Neural crest cell (in vitro differentiated cells): ENCODE data around the gene PRKD3. TPM values are rescaled to one million over a fixed set of nuclear protein-coding genes. Genes with fewer than 3 reads are reported as not detected.

Experiments
- DNase-seq: peaks from one replicate; pipeline ENCODE4 v3.0.0; 2021; ENCODE audit warnings: low read depth, mixed read lengths, low spot score
- H3K27ac Mint-ChIP-seq: one replicate; pipeline ENCODE4 v1.8.0; 2021; ENCODE audit warnings: mild to moderate bottlenecking, mixed read lengths; ENCODE audit not compliant: unreplicated experiment
- H3K27me3 Mint-ChIP-seq: 2 replicates; pipeline ENCODE4 v1.8.0; 2021; ENCODE audit warnings: low read depth, mild to moderate bottlenecking, mixed read lengths
- H3K36me3 Mint-ChIP-seq: 2 replicates; pipeline ENCODE4 v1.8.0; 2021; ENCODE audit warnings: low read depth, mild to moderate bottlenecking, mixed read lengths
- H3K4me1 Mint-ChIP-seq: 2 replicates; pipeline ENCODE4 v1.8.0; 2021; ENCODE audit warnings: mixed read lengths
- H3K4me3 Mint-ChIP-seq: one replicate; pipeline ENCODE4 v1.8.0; 2021; ENCODE audit warnings: mild to moderate bottlenecking, mixed read lengths
- H3K9me3 Mint-ChIP-seq: 2 replicates; pipeline ENCODE4 v1.8.0; 2021; ENCODE audit warnings: mixed read lengths
- CTCF ChIP-seq: fragments of 200-600 bp; sonication (generic); conservative IDR thresholded peaks from 2 replicates; pipeline ENCODE4 v1.5.0; 2021; ENCODE audit warnings: antibody characterized with exemption, mild to moderate bottlenecking
- total RNA-seq: library from RNA; stranded (reverse); gene quantifications from 2 replicates; pipeline ENCODE4 v1.2.1, GENCODE V29; 2021

The PRKD3 gene
- total RNA-seq, 1 donor from 2014 or later = 62.6 TPM

GRCh38 chr2:37333256-37333655 is 8.6 kb upstream of the PRKD3 start:
- H3K4me1 Mint-ChIP-seq = no peaks in the 10 kb centered on the region

GRCh38 chr2:37332560-37332959 is 7.9 kb upstream of the PRKD3 start:
- Mint-ChIP-seq H3K36me3 (no peaks in the 10 kb centered on the region), H3K9me3 (no peaks in the 10 kb centered on the region), H3K27me3 (peaks cover 8% of the 10 kb centered on the region), H3K4me3 (no peak overlapping the region), H3K4me1 (no peaks in the 10 kb centered on the region), H3K27ac (no peak overlapping the region)
- no peak for TF ChIP-seq CTCF
- DNase-seq = no peak

More at GRCh38 chr2:37333256-37333655, 8.6 kb upstream of the PRKD3 start:
- Mint-ChIP-seq H3K9me3 (no peaks in the 10 kb centered on the region), H3K27ac (no peak overlapping the region), H3K4me3 (no peak overlapping the region), H3K27me3 (peaks cover 4% of the 10 kb centered on the region), H3K36me3 (no peaks in the 10 kb centered on the region)
- no peak for TF ChIP-seq CTCF
- no peak for DNase-seq

GRCh38 chr2:37330681-37331080 is 6.0 kb upstream of the PRKD3 start:
- Mint-ChIP-seq H3K4me1 (no peaks in the 10 kb centered on the region), H3K4me3 (no peak overlapping the region), H3K36me3 (no peaks in the 10 kb centered on the region), H3K27me3 (peaks cover 25% of the 10 kb centered on the region), H3K27ac (no peak overlapping the region), H3K9me3 (no peaks in the 10 kb centered on the region)
- DNase-seq = no peak
- TF ChIP-seq CTCF = no peak

- Mint-ChIP-seq H3K4me1 (peaks cover 15% of the 10 kb centered on the region), H3K9me3 (no peaks in the 10 kb centered on the region), H3K4me3 (no peak overlapping the region), H3K36me3 (no peaks in the 10 kb centered on the region), H3K27me3 (peaks cover 40% of the 10 kb centered on the region), H3K27ac (no peak overlapping the region)
- DNase-seq = no peak
- TF ChIP-seq CTCF = no peak
These were observed 2.4 kb upstream of the PRKD3 start for GRCh38 chr2:37326866-37327634.

- H3K27me3 Mint-ChIP-seq = peaks cover 39% of the 10 kb centered on the region
- no peak overlapping the region for H3K27ac Mint-ChIP-seq
- peak overlapping the region; percentile 69 for H3K4me3 Mint-ChIP-seq
- TF ChIP-seq CTCF = no peak
- H3K9me3 Mint-ChIP-seq = no peaks in the 10 kb centered on the region
- no peak for DNase-seq
- no peaks in the 10 kb centered on the region for H3K36me3 Mint-ChIP-seq
- peaks cover 22% of the 10 kb centered on the region for H3K4me1 Mint-ChIP-seq
These were observed 1.7 kb upstream of the PRKD3 start for GRCh38 chr2:37326285-37326684.
